SK-N-SH (cell line): ENCODE measurements around the gene ACVRL1.

Experiments
- CTCF ChIP-seq: fragments of 200-600 bp; sonication (generic); IDR thresholded peaks from 2 replicates; pipeline ENCODE4 v1.6.1; 2017; ENCODE audit warnings: antibody characterized with exemption, mild to moderate bottlenecking, moderate library complexity
- EP300 ChIP-seq, 2 experiments: IDR thresholded peaks; 2 replicates each; pipeline versions ENCODE4 v1.4.0 to v1.6.1; 2012; ENCODE audit warnings: borderline replicate concordance in 1 of 2, low read depth in 1 of 2, low read length in 1 of 2
- RXRA ChIP-seq: IDR thresholded peaks from 2 replicates; pipeline ENCODE4 v1.4.0; 2012; ENCODE audit warnings: low read depth, mild to moderate bottlenecking, borderline replicate concordance
- TF ChIP-seq, protein P1 (sequence below): IDR thresholded peaks from 2 replicates; pipeline ENCODE4; 2012

GRCh38 chr12:51915003-51915625 lies 7.8 kb downstream of the ACVRL1 start:
- TF ChIP-seq CTCF (no peak), RXRA (no peak), EP300 (IDR thresholded peaks at IDR 0.05; ENCODE audit: borderline replicate concordance in 1 of 2, low read depth in 1 of 2, low read length in 1 of 2) (no peak)
- TF ChIP-seq, protein P1, sequence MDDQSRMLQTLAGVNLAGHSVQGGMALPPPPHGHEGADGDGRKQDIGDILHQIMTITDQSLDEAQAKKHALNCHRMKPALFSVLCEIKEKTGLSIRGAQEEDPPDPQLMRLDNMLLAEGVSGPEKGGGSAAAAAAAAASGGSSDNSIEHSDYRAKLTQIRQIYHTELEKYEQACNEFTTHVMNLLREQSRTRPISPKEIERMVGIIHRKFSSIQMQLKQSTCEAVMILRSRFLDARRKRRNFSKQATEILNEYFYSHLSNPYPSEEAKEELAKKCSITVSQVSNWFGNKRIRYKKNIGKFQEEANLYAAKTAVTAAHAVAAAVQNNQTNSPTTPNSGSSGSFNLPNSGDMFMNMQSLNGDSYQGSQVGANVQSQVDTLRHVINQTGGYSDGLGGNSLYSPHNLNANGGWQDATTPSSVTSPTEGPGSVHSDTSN, result no peak
